Heart left ventricle (tissue), 16 donors: ENCODE measurements around the gene STARD9. TPM values are rescaled to one million over a fixed set of nuclear protein-coding genes. Genes with fewer than 3 reads are reported as not detected.

Experiments used
- ATAC-seq, 4 donors: fragments of 200-7000 bp; cut with Tn5 transposase; one replicate each; pipeline ENCODE4 v1.9.1; 2020 to 2022; ENCODE audit warnings: moderate library complexity in 4 of 4, mild to moderate bottlenecking in 3 of 4, moderate number of reproducible peaks in 1 of 4
- DNase-seq, 5 donors: peaks; one replicate each; pipeline ENCODE4 v3.0.0-alpha.2; 2020
- H3K27ac ChIP-seq, 12 donors: fragments of 200-600 bp; sonication (generic) in 4 of 12; one replicate each; pipeline versions ENCODE4 v1.5.0 to v1.8.0; 2016 to 2022; ENCODE audit warnings: mild to moderate bottlenecking in 2 of 12
- H3K27me3 ChIP-seq, 9 donors: fragments of 200-600 bp; sonication (generic) in 2 of 9; one replicate each; pipeline versions ENCODE4 v1.5.1 to v1.8.0; 2016 to 2022; ENCODE audit warnings: mild to moderate bottlenecking in 3 of 9
- H3K36me3 ChIP-seq, 9 donors: fragments of 200-600 bp; sonication (generic) in 2 of 9; one replicate each; pipeline versions ENCODE4 v1.5.0 to v1.8.0; 2018 to 2022; ENCODE audit warnings: mild to moderate bottlenecking in 2 of 9
- H3K4me1 ChIP-seq, 12 donors: fragments of 200-600 bp; sonication (generic) in 4 of 12; one replicate each; pipeline versions ENCODE4 v1.5.0 to v1.8.0; 2016 to 2022; ENCODE audit warnings: mild to moderate bottlenecking in 3 of 12
- H3K4me3 ChIP-seq, 12 donors: fragments of 200-600 bp; sonication (generic) in 4 of 12; one replicate each; pipeline versions ENCODE4 v1.5.0 to v1.8.0; 2017 to 2022; ENCODE audit warnings: mild to moderate bottlenecking in 9 of 12, moderate library complexity in 4 of 12
- H3K9me3 ChIP-seq, 12 donors: fragments of 200-600 bp; sonication (generic) in 4 of 12; one replicate each; pipeline versions ENCODE4 v1.5.0 to v1.8.0; 2016 to 2022; ENCODE audit warnings: mild to moderate bottlenecking in 1 of 12
- CTCF ChIP-seq, 12 donors: fragments of 200-600 bp; sonication (generic) in 4 of 12; IDR thresholded peaks; one replicate each; pipeline versions ENCODE4 v1.5.0 to v1.8.0; 2018 to 2022; ENCODE audit warnings: antibody characterized with exemption in 12 of 12, mild to moderate bottlenecking in 5 of 12
- POLR2A ChIP-seq, 2 donors: fragments of 450-650 bp; IDR thresholded peaks; one replicate each; pipeline ENCODE4 v1.6.1; 2017; ENCODE audit warnings: antibody characterized with exemption in 2 of 2, mild to moderate bottlenecking in 2 of 2, moderate library complexity in 2 of 2
- WGBS, 4 donors: extraction: QIAGEN DNeasy Blood & Tissue Kit in 2 of 4; methylation state at CpG; one replicate each; pipeline versions ENCODE4 v1.1.5 to v1.1.7; 2013 to 2018; 5-methylcytosine and 5-hydroxymethylcytosine counted together
- intact Hi-C, 10 donors: fragments of 100-400 bp; cut with DNase I; formaldehyde crosslinking; loops; one replicate each; pipeline versions ENCODE4 v1.11.1 to v1.14.2; 2022
- polyA plus RNA-seq, 2 donors: library from polyadenylated mRNA; stranded (reverse); fragments of 200-250 nt; gene quantifications; one replicate each; pipeline ENCODE4 v1.2.3, GENCODE V29; 2013
- total RNA-seq, 9 donors: library from RNA; depleted of rRNA in 2 of 9; stranded (reverse); fragments of >200 nt in 2 of 9; fragmentation: NEBNext Ultra II Directional in 3 of 9; extraction: Animal tissue kit (Norgen Biotek cat#: 25700) in 3 of 9; gene quantifications; one replicate each; pipeline versions ENCODE4 v1.1.0 to v1.2.4, GENCODE V29; 2016 to 2023
- donor health status: ischemic (EF 13 %, LVEDD 7.1; RV severe dilation, severe dysfunction).
- donor health status: healthy with polysubstance abuse.
- donor health status: DM: no; HTN: yes; CAD: no.
- donor health status: DM: no; HTN: no; CAD: no.
- donor health status: ischemic (EF 25% LVEDD 6.9; RV normal size, moderate dysfunction).
- donor health status: ischemic (EF 25% LVEDD 5.7; RV mildly dilated, moderate dysfunction).
- donor health status: healthy.
- donor health status: DM: yes; HTN: yes; CAD: no.
- donor health status: ischemic (EF 35%, LVEDD 5.7; RV mildly dilated, moderate dysfunction).
- donor health status: nonischemic (EF 11% LVEDD 7.7; RV severe dilation, severe dysfunction).
- donor health status: DM: yes; HTN: yes; CAD: no.
- donor health status: PGD.
- donor health status: ischemic (EF 29% LVEDD 5.4; RV normal size, mild dysfunction).
- donor health status: nonischemic (EF 23%, LVEDD 6.1; RV moderate dilation, normal function).

STARD9 gene
- total and polyA plus RNA-seq, 11 donors = 3.7 to 11.1 (median 8.0) TPM

- Histone ChIP-seq H3K27me3 (no peaks in the 10 kb centered on the region), H3K27ac (no peak overlapping the region), H3K9me3 (peaks cover 0 to 4% (median 0%) of the 10 kb centered on the region in 12 donors), H3K4me1 (no peaks in the 10 kb centered on the region), H3K4me3 (no peak overlapping the region), H3K36me3 (peaks cover 0 to 5% (median 0%) of the 10 kb centered on the region in 9 donors)
- ATAC-seq (no peak), DNase-seq (no peak)
- intact Hi-C loops = no loop called here
- TF ChIP-seq POLR2A (IDR thresholded peaks at IDR 0.05) = no peak
- TF ChIP-seq CTCF (IDR thresholded peaks at IDR 0.05) = no peak
Observed at GRCh38 chr15:42623951-42624350, 48.5 kb downstream of the STARD9 start.

- DNase-seq (no peak), ATAC-seq (no peak)
- H3K27ac ChIP-seq = no peak overlapping the region
- peaks cover 0 to 16% (median 0%) of the 10 kb centered on the region in 9 donors for H3K36me3 ChIP-seq
- H3K27me3 ChIP-seq = no peaks in the 10 kb centered on the region
- H3K4me1 ChIP-seq = peaks cover 0 to 4% (median 0%) of the 10 kb centered on the region in 12 donors
- H3K9me3 ChIP-seq = peaks cover 0 to 4% (median 0%) of the 10 kb centered on the region in 12 donors
- WGBS, 4 donors = 95 to 98% (median 98%) methylated on average over 2 of the region's 2 CpGs
- intact Hi-C loops = no loop called here
- TF ChIP-seq POLR2A (IDR thresholded peaks at IDR 0.05) (no peak), CTCF (IDR thresholded peaks at IDR 0.05) (no peak)
- H3K4me3 ChIP-seq = no peak overlapping the region
Observed at GRCh38 chr15:42627485-42627884, 52.1 kb downstream of the STARD9 start.

- DNase-seq (no peak), ATAC-seq (no peak)
- no peaks in the 10 kb centered on the region for H3K27me3 ChIP-seq
- peaks cover 0 to 16% (median 0%) of the 10 kb centered on the region in 9 donors for H3K36me3 ChIP-seq
- intact Hi-C loops = no loop called here
- H3K9me3 ChIP-seq = peaks cover 0 to 4% (median 0%) of the 10 kb centered on the region in 12 donors
- H3K27ac ChIP-seq = no peak overlapping the region
- peaks cover 0 to 4% (median 0%) of the 10 kb centered on the region in 12 donors for H3K4me1 ChIP-seq
- 96 to 99% (median 98%) methylated on average over 4 of the region's 4 CpGs for WGBS, 4 donors
- TF ChIP-seq CTCF (IDR thresholded peaks at IDR 0.05) (no peak), POLR2A (IDR thresholded peaks at IDR 0.05) (no peak)
- H3K4me3 ChIP-seq = no peak overlapping the region
Observed at GRCh38 chr15:42628761-42629160, 53.4 kb downstream of the STARD9 start.

GRCh38 chr15:42632105-42632675 lies 56.8 kb downstream of the STARD9 start:
- Histone ChIP-seq H3K9me3 (peaks cover 0 to 4% (median 0%) of the 10 kb centered on the region in 12 donors), H3K4me3 (no peak overlapping the region), H3K36me3 (peaks cover 0 to 43% (median 21%) of the 10 kb centered on the region in 9 donors), H3K27me3 (no peaks in the 10 kb centered on the region), H3K4me1 (peaks cover 0 to 4% (median 0%) of the 10 kb centered on the region in 12 donors), H3K27ac (no peak overlapping the region)
- DNase-seq = no peak
- TF ChIP-seq POLR2A (IDR thresholded peaks at IDR 0.05) (no peak), CTCF (IDR thresholded peaks at IDR 0.05) (no peak)
- no peak for ATAC-seq
- intact Hi-C loops = no loop called here
- 90 to 98% (median 94%) methylated on average over 1 of the region's 1 CpG for WGBS, 4 donors
